Measurements from ENCODE around the gene WDPCP. TPM values are rescaled to one million over a fixed set of nuclear protein-coding genes. Genes with fewer than 3 reads are reported as not detected.
"Not testable (repeated sequence)": the region's sequence is repeated elsewhere in the genome, so short reads cannot be mapped to it uniquely, and the experiment has no call there.

Gene WDPCP
- total and polyA plus RNA-seq, 12 donors: 2.7 to 14.6 (median 9.3) TPM

- TF ChIP-seq POLR2A (IDR thresholded peaks at IDR 0.05) (no peak), CTCF (IDR thresholded peaks at IDR 0.05) (no peak)
- Histone ChIP-seq H3K4me3 (no peak overlapping the region), H3K27ac (no peak overlapping the region), H3K9me3 (replicated peaks in 1 of 3) (peaks cover 0 to 21% (median 0%) of the 10 kb centered on the region in 3 donors), H3K4me1 (replicated peaks in 1 of 2) (no peaks in the 10 kb centered on the region), H3K36me3 (replicated peaks in 1 of 2) (no peaks in the 10 kb centered on the region), H3K27me3 (no peaks in the 10 kb centered on the region)
- no peak for DNase-seq
- intact Hi-C loops (cut with DNase I): no loop called here
- WGBS, 4 donors: 86 to 100% (median 98%) methylated on average over 1 of the region's 1 CpG
These were observed 286.8 kb downstream of the WDPCP start for GRCh38 chr2:63301481-63301880.

DNA sequence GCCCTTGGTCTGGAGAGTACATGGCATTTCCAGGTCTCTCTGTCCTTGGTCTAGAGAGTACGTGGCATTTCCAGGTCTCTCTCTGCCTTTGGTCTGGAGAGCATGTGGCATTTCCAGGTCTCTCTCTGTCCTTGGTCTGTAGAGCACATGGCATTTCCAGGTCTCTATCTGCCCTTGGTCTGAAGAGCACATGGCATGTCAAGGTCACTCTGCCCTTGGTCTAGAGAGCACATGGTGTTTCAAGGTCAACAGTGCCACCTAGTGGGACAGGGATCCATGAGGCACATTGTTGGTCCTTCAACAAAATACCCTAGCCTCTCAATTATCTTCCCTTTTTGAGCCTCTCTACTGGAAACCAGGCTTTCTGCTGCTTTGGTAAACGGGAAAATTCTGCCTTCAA, 287.4 kb downstream of the WDPCP start:
- WGBS, 4 donors: 80 to 89% (median 88%) methylated on average over 2 of the region's 2 CpGs
- Histone ChIP-seq H3K4me3 (no peak overlapping the region), H3K36me3 (replicated peaks in 1 of 2) (no peaks in the 10 kb centered on the region), H3K27me3 (no peaks in the 10 kb centered on the region), H3K9me3 (replicated peaks in 1 of 3) (peaks cover 0 to 27% (median 0%) of the 10 kb centered on the region in 3 donors), H3K27ac (no peak overlapping the region), H3K4me1 (replicated peaks in 1 of 2) (no peaks in the 10 kb centered on the region)
- no peak for DNase-seq
- intact Hi-C loops (cut with DNase I): no loop called here
- no peak for TF ChIP-seq CTCF (IDR thresholded peaks at IDR 0.05)
- TF ChIP-seq POLR2A (IDR thresholded peaks at IDR 0.05): no peak

DNA sequence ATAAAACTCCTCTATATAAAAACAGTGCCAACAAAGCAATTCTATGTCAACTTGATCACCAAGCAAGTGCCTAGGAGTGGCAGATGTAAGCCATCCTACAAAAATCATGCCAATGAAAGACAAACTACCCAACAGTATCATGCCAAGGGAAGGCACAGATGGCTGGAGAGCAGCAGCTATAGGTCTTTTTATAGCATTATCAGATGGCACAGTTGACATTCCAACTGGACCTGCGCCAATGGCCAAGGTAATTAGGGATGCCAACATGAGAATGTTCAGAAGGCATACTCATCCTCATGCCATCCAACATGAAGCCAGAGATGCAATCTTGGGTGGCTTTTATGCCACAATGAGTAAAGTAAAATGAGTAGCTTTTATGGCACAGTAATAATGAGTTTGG, 300.3 kb downstream of the WDPCP start:
- WGBS, 4 donors: 97 to 100% (median 99%) methylated on average over 1 of the region's 1 CpG
- no peak for DNase-seq
- intact Hi-C loops (cut with DNase I): loop anchor here in 1 of 2 donors (10.0 kb wide), 1 partner anchor 53 kb away; no protein-coding TSS in a partner anchor

GRCh38 chr2:63286520-63286919, 301.8 kb downstream of the WDPCP start:
- not testable (repeated sequence) for H3K4me3 ChIP-seq; H3K9me3 ChIP-seq (replicated peaks in 1 of 3); DNase-seq; H3K4me1 ChIP-seq (replicated peaks in 1 of 2); H3K27ac ChIP-seq; H3K36me3 ChIP-seq (replicated peaks in 1 of 2); H3K27me3 ChIP-seq
- intact Hi-C loops (cut with DNase I): loop anchor here in 1 of 2 donors (10.0 kb wide), 1 partner anchor 52 kb away; no protein-coding TSS in a partner anchor
- 90 to 97% (median 96%) methylated on average over 3 to 4 of the region's 4 CpGs for WGBS, 4 donors

More for the DNA sequence above, 300.3 kb downstream of the WDPCP start:
- Histone ChIP-seq H3K36me3 (replicated peaks in 1 of 2) (no peaks in the 10 kb centered on the region), H3K9me3 (replicated peaks in 1 of 3) (peaks cover 0 to 10% (median 0%) of the 10 kb centered on the region in 3 donors), H3K4me3 (no peak overlapping the region), H3K27me3 (no peaks in the 10 kb centered on the region), H3K4me1 (replicated peaks in 1 of 2) (no peaks in the 10 kb centered on the region), H3K27ac (no peak overlapping the region)
- TF ChIP-seq CTCF (IDR thresholded peaks at IDR 0.05) (no peak), POLR2A (IDR thresholded peaks at IDR 0.05) (no peak)

GRCh38 chr2:63283273-63283672, 305.0 kb downstream of the WDPCP start:
- no peak for DNase-seq
- Histone ChIP-seq H3K9me3 (replicated peaks in 1 of 3) (peaks cover 0 to 18% (median 0%) of the 10 kb centered on the region in 3 donors), H3K4me1 (replicated peaks in 1 of 2) (no peaks in the 10 kb centered on the region), H3K4me3 (no peak overlapping the region), H3K27ac (no peak overlapping the region), H3K27me3 (no peaks in the 10 kb centered on the region), H3K36me3 (replicated peaks in 1 of 2) (no peaks in the 10 kb centered on the region)
- WGBS, 4 donors: 95 to 98% (median 96%) methylated on average over 6 of the region's 6 CpGs
- intact Hi-C loops (cut with DNase I): loop anchor here in 1 of 2 donors (10.0 kb wide), 1 partner anchor 48 kb away; no protein-coding TSS in a partner anchor
- no peak for TF ChIP-seq CTCF (IDR thresholded peaks at IDR 0.05)
- TF ChIP-seq POLR2A (IDR thresholded peaks at IDR 0.05): no peak
